ENCODE data around the gene ATP7A.

DNA sequence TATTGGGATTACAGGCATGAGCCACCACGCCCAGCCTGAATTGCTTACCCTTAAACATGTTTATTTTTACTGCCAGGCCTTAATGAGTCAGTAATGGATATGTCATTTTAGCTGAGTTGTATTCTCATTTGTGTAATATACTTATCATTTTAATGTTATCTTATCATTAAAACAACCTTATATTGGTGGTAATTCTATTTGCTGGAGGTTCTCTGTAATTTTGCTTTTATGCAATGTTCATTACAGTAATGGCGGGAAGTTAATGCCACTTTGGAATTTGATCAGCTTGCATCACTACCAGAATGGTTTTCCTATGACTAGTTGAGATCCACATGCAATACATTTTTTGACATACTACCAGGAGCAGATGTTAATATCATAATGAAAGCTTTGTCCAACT lies 65.3 kb downstream of the ATP7A start:
- TF ChIP-seq, protein P1, sequence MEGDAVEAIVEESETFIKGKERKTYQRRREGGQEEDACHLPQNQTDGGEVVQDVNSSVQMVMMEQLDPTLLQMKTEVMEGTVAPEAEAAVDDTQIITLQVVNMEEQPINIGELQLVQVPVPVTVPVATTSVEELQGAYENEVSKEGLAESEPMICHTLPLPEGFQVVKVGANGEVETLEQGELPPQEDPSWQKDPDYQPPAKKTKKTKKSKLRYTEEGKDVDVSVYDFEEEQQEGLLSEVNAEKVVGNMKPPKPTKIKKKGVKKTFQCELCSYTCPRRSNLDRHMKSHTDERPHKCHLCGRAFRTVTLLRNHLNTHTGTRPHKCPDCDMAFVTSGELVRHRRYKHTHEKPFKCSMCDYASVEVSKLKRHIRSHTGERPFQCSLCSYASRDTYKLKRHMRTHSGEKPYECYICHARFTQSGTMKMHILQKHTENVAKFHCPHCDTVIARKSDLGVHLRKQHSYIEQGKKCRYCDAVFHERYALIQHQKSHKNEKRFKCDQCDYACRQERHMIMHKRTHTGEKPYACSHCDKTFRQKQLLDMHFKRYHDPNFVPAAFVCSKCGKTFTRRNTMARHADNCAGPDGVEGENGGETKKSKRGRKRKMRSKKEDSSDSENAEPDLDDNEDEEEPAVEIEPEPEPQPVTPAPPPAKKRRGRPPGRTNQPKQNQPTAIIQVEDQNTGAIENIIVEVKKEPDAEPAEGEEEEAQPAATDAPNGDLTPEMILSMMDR (IDR thresholded peaks at IDR 0.05 in 4 of 5, conservative IDR thresholded peaks at IDR 0.05 in 1 of 5): no peak
- TF ChIP-seq POLR2A (IDR thresholded peaks at IDR 0.05): no peak
